GM18499 (cell line): ENCODE measurements around the gene ADAM23.

Source experiments
- ATAC-seq: cut with Tn5 transposase; IDR thresholded peaks from one replicate; pipeline ENCODE4 v1.9.1; 2021; ENCODE audit warnings: moderate number of reproducible peaks; ENCODE audit not compliant: insufficient read depth, unreplicated experiment

The ADAM23 gene

DNA sequence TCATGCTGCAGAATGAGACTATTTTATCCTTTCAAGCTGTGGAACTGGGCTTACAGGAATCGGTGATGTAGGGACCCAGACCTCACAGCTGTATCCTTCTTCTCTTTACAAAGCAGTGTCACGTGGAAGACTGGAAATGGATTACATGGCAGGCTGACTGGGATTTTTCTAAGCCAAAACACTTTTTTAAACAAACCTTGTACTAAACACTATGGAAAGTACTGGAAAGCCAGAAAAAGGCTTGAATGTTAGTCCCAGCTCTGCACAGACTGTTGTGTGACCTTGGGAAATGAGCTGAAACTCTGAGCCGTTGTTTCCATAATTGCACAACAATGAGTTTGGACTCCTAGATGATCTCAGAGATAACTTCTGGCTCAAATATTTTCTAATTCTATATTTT is 7.6 kb upstream of the ADAM23 start:
- ATAC-seq = no peak

DNA sequence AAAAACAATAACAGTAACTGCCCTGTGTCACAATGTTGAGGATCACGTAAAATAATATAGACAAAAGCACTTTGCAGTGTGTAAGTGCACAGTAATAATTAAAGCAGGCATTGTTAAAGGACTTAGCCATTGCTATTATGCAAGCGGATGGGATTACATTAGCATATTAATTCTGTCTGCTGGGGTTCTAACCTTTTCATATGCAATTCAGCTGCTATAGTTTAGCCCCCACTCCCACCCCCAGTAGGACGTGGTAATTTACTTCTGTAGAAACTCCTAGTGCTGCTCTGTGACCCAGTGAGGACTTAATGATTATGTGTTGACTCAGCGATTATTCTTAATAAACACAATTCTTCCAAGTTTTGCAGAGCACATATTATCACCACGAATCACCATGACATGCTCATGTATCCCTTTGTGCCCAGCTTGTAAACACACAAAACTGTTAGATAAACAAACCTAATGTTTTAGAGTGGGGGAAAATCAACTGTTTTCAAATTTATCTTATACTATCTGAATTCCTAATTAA is 5.1 kb upstream of the ADAM23 start:
- ATAC-seq = no peak

DNA sequence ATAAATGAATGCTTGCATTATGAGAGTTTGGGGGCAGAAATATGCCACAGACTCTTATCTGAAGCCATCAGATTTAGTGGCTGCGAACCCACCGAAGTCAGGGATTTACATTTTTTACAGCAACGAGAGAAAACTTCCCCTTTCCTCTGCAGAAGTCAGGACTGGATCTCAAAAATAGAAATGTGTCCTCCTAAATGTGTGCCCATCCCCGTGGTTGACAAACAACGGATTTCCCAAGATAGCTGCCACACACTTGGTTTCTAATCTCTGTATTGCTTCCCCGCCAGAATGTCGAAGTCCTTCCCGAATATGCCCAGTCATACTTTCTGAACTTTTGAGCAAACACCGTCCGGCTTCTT is 879 bp upstream of the ADAM23 start:
- no peak for ATAC-seq

DNA sequence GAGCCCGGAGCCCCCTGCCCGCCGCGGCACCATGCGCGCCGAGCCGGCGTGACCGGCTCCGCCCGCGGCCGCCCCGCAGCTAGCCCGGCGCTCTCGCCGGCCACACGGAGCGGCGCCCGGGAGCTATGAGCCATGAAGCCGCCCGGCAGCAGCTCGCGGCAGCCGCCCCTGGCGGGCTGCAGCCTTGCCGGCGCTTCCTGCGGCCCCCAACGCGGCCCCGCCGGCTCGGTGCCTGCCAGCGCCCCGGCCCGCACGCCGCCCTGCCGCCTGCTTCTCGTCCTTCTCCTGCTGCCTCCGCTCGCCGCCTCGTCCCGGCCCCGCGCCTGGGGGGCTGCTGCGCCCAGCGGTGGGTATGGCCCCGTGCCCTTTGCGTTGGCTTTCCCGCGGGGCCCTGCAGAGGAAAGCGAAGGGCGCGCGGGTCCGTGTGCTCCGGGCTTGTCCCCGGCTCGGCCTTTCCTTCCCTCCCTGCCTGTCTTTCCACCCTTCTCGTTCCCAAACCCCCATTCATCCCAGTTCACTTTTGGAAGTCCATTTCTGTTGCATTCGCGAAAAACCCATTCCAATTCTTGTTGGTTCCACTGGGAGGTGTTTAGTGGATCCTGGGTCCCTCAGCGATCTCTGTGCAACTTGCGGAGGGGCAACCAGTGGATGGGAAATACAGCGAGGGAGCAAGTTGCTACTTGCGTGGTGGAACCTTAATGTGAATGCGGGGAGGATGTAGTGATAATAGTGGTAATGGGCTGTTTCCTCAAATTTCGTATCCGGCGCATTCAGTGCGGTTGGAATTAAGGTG is 599 bp downstream of the ADAM23 start:
- no peak for ATAC-seq

DNA sequence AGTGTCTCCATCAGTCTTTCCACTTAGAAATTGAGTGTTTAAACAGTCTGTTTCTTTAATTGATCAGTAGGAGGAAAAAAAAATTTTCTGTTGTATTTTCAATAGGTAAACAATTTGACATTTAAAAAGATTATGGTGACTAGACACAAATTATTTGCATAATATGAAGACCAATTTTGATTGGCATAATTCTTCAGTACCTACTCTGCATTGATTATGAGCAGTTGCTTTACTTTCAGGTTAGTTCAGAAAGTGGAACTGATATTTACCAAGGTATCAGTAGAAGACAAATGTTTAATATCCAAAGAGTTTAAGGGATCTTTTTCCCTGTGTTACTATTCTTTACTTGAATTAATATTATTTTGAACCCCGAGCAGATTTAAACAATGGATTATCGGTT is 2.6 kb downstream of the ADAM23 start:
- ATAC-seq = no peak

DNA sequence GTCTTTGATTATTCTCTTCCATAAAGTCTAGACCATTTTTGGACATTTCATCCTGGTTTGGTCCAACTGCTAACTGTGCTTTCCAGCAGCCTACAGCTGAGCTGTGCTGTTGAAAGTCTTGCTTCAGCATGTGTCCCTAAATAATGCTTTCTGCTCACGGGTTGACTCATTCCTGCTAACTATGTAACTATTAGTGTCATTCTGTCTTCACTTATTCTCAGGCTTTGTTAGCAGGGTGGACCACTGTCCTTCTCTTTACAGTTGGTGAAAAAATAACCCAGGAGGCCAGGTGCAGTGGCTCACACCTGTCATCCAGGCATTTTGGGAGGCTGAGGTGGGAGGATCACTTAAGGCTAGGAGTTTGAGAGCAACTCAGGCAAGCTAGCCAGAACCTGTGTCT is 8.9 kb downstream of the ADAM23 start:
- peak; percentile 46 for ATAC-seq

DNA sequence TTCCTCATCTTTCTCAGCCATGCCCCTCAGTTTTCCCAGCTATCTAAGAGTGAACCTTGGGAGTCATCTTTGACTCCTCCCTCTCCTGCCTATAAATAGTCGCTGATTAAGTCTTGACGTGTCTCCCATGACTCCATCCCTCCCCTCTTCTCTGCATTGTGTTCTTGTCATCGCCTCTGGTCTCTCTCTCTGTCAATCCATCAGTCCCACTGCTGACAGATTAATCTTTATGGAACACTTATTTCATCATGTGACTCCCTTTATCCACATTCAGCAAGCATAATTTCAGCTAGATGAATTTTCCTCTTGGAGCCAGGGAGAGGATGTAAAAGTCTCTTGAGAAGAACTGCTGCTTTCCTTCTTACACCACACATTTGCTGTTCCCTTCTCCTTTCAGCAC is 9.4 kb downstream of the ADAM23 start:
- ATAC-seq = no peak

DNA sequence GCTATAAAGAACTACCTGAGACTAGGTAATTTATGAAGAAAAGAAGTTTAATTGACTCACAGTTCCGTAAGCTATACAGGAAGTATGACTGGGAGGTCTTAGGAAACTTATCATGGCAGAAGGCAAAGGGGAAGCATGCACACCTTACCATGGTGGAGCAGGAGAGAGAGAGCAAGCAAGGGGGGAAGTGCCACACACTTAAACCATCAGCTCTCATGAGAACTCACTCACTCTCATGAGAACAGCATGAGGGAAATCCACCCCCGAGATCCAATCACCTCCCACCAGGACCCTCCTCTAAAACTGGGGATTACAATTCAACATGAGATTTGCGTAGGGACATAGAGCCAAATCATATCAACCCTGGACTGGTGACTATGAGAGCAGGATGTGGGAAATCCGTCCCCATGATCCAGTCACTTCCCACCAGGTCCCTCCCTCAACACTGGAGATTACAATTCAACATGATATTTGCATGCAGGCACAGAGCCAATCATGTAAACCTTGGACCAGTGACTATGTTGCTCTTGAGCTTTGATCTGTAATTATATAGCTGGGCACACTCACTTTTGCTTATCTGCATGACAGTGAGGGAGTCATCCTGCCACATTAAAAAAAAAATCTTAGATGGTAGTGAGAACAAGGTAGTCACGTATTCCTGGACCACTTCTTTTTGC is 12.9 kb downstream of the ADAM23 start:
- ATAC-seq = no peak

DNA sequence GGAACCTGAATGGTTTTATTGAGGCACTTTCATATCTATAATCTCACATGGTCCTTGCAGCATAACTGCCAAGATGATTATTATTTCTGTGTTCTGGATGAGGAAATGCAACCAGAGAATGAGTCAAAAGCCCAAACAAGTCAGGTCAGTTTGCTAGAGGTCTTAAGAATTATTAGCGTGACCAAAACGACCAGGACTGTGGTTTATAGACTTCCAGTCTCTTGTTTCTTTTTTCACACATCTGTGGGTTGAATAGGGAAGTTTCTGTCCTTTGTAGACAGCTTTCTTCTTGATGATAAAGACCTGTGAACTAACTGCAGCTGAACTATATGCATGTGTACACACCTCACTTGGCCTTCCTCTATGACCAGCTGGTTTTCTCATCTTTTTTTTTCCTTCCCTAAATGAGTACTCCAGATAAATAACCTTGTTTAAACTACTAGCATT is 13.9 kb downstream of the ADAM23 start:
- ATAC-seq = peak; percentile 93

DNA sequence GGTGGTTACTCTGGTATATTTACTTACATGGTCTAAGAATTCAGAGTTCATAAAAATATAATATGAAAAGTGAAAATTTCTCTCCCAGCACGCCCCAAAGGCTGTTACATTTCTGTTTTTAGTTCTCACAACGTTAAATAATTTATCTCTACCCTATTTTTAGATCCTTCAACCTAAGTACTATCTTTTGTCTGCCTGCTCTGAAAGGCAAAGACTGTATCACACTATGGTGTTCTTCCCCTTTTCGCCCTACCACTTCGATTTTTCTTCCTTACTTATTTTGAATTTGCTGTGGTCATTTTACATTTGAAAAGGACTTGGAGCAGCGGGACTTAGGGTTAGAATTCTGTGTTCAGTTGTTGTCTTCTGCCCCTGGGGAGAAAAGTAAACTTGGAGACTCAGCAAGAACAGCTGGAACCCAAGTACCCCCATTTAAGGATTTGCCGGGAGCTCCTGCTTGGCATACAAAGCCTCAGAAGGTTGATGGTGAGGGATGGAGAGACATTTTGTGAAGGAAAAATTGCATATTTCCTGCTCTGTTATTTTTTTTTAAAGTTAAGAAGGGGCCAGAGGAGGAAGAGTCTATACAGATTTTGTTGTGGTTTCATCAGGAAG is 19.0 kb downstream of the ADAM23 start:
- no peak for ATAC-seq

DNA sequence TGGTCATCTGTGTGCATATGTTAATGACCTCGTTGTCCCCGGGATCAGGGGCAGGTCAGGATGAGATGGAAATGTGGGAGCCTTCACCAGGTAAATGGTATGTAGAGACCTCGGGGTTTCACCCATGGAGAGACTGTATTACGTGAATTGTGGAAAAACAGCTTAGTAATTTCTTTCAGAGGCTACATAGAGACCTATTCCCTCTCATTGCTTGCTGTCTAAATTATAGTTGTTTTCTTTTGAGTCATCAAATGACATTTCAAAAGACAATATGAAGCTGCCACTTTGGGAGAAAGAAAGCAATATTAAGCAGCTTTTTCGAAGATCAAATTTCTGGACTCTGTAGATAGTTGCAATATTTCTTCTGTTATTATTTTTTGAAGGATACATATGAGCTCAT is 20.4 kb downstream of the ADAM23 start:
- ATAC-seq = no peak

DNA sequence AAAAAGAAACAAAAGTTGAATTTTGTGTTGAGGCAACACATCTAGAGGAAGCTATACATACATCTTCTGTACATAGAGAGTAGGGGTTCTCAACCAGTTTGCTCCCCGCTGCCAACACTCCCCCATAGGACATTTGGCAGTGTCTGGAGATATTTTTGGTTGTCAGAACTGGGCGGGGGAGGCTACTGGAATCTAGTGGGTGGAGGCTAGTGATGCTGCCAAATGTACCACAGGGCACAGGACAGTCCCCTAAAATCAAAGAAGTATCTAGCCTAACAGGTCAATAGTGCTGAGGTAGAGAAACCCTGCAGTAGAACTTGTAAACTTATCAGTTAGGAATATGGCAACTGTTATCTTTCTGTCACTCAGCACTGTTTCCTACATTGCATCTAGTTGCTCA is 21.3 kb downstream of the ADAM23 start:
- ATAC-seq = no peak

DNA sequence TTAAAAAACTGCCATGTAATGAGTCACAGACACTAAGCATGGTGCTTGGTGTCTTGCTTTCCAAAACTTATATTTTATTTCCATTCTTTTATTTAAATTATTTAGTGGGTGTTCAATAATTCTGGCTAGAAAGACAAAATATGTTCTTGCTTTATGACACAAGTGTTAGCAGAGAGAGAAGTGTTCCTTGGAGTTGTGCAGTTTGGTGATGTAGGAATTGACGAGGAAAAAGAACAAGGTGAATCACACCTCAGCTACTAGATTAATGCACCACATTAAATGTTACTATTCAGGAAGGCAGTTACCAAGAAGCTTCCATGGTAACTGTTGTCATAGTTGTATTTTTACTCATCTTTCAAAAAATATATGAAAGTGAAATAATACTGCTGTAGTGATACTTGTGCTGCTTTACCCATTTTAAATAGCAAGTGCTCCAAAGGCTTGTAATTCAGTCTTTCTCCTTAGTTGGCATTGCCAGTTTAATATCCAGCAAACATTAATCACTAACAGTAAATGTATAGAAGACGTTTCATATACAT is 28.3 kb downstream of the ADAM23 start:
- no peak for ATAC-seq

DNA sequence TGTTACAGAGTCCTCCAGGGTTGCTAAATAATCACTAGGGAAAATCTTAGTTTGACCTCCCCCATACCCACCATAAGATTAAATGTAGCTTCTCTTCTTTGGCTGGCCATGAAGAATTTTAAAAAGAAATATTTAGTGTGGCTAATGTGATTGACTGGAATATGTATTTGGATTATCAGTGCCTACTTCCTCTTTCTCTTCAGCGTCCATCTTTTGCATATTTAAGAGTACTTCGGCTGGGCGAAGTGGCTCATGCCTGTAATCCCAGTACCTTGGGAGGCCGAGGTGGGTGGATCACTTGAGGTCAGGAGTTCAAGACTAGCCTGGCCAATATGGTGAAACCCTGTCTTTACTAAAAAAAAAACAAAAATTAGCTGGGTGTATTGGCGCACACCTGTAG is 28.8 kb downstream of the ADAM23 start:
- no peak for ATAC-seq

DNA sequence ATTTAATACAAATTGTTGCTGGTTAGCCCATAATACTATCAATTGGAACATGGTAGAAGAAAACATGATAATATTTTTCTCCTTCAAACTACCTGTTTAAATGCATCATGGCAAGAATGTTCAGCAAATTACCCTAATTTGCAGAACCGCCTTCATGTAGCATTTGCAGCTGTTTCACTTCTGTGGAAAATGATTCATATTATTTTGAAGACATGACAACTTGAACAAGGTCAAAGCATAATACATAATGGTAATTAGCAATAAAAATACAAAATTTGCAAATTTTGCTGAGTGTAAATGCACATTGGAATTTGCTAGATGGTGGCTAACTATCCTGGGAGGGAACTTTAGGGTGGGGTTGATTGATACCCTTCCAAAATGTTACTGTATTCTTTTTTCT is 30.8 kb downstream of the ADAM23 start:
- no peak for ATAC-seq

DNA sequence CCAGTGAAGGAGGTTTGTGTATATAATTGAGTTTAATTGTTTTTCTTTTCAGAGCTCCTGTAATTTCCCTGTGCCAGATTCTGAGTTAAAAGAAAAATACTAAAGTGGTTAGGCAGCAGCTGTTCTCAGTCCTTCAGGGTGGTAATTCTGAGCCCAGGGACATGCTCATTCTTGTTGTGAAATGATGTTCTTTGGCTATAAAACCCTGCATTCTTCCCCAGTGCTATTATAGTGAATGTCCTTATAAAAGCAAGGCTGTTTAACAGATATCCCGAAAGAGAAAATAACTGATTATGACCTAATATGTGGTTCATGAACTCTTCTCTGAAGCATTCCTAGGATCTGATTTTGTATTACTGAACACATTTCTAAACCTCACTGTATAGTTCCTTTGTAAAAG is 34.0 kb downstream of the ADAM23 start:
- no peak for ATAC-seq

DNA sequence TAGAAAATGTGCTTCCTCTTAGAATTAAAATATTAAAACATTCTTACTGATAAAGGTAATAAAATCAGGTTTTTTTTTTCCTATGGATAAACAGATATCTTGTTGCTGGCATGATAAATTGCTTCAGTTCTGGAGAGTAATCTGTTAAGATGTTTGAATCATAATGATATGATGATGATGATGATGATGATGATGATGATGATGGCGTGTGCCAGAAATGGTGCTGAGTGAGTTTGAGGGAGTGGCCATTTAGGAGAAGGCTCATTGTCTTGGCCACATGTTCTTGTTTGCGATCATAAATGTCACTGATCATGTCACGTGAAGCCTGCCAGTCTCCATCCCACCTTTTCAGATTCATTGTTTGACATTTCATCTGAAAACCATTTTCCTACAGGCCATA is 35.0 kb downstream of the ADAM23 start:
- no peak for ATAC-seq

DNA sequence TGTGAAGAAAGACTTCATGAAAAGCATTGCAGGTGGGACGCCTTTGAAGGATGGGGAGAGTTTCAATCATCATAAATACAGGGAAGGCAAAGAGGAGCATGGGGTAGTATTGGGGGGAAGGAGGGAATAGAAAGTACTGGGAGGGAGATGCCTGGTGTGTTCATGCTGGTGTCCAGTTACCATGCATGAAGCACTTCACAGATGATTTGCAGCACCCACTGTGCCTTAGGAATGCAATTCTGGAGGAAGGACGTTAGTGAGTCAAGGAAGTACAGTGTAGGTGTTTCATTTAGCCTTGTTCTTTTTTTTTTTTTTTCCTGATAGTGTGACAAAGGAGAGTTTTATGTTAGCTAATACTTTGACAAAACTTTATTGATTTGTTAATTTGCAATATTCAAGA is 36.8 kb downstream of the ADAM23 start:
- ATAC-seq = no peak

DNA sequence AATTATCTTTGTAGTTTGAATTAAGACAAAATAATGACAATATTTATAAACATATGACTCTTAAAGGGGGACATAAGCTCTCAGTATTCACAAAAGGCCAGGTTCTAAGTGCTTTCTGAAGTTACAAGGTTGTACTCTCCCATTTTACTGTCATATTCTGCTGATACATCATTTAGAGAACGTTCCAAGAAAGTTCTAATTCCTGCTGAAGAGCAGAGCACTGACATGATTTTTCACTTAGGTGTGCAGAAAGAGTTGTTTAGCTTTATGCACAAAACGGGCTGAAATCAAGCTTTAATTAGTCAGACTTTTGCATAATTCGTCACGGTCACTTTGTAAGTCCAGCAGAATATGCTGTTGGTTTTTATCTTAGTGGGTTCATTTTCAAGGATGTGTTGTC is 37.3 kb downstream of the ADAM23 start:
- no peak for ATAC-seq

DNA sequence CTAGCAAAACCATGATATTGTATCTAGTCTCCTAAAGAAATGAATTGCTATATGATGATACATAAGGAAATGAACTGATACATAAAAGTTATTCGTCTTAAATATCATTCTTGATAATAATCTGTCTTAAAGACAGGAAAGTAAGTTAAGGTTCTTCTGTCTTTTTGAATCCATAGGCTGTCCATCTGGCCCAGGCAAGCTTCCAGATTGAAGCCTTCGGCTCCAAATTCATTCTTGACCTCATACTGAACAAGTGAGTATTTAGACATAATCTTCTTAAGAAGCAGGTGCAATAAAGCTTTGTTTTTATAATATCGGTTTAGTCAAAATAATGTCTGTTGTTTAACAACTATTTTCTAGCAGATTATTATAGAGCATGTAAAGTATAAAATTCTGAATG is 37.7 kb downstream of the ADAM23 start:
- ATAC-seq = no peak

DNA sequence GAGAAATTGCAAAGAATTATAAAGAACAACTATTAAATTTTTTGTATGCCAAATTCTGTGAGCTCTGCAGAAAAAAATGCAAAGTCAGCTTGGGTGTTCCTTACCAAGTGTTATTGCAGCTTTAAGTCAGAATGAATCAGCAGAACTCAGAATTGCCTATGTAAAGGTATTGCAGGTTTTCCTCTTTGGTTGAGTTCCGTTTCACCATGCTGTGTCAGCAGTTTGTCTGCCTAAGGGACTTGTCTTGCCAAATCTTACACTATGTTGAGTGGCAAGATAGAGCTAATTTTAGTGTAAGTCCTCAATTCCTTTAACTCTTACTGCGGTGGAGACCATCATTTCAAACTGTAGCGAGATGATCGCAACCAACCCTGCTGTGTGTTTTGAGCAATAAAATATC is 38.8 kb downstream of the ADAM23 start:
- no peak for ATAC-seq
